Neutrophil (primary cell): Measurements from ENCODE around the gene ZBED4.

ENCODE experiments used
- H3K27ac ChIP-seq: fragments of 200-600 bp; sonication (generic); 2 replicates; pipeline ENCODE4 v1.5.1; 2016; ENCODE audit warnings: mild to moderate bottlenecking, moderate library complexity
- H3K27me3 ChIP-seq: fragments of 200-600 bp; sonication (generic); 2 replicates; pipeline ENCODE4 v1.6.0; 2016; ENCODE audit warnings: mild to moderate bottlenecking
- H3K36me3 ChIP-seq: fragments of 200-600 bp; sonication (generic); 2 replicates; pipeline ENCODE4 v1.5.1; 2017
- H3K4me1 ChIP-seq, 2 experiments: fragments of 200-600 bp in 1 of 2; sonication (generic) in 1 of 2; 1 replicate in 1 of 2; 2 replicates in 1 of 2; pipeline versions ENCODE4 v1.5.1 to v1.6.1; 2013 to 2016; ENCODE audit warnings: low read depth in 1 of 2, low read length in 1 of 2, mild to moderate bottlenecking in 1 of 2, moderate library complexity in 1 of 2; ENCODE audit not compliant: control insufficient read depth in 1 of 2, insufficient read depth in 1 of 2
- H3K4me3 ChIP-seq, 2 experiments: fragments of 200-600 bp in 1 of 2; sonication (generic) in 1 of 2; 1 replicate in 1 of 2; 2 replicates in 1 of 2; pipeline ENCODE4 v1.5.1; 2013 to 2016; ENCODE audit warnings: low read depth in 1 of 2, low read length in 1 of 2, mild to moderate bottlenecking in 1 of 2, moderate library complexity in 1 of 2
- H3K9me3 ChIP-seq: fragments of 200-600 bp; sonication (generic); 2 replicates; pipeline ENCODE4 v1.5.1; 2016
- CTCF ChIP-seq: fragments of 200-600 bp; sonication (generic); IDR thresholded peaks from 2 replicates; pipeline ENCODE4 v1.5.1; 2016; ENCODE audit warnings: antibody characterized with exemption

Gene ZBED4

GRCh38 chr22:49925525-49926128 lies 72.0 kb downstream of the ZBED4 start:
- Histone ChIP-seq H3K4me1 (peaks cover 27 to 28% of the 10 kb centered on the region in 2 experiments), H3K27ac (peak overlapping the region; percentile 79), H3K27me3 (peaks cover 11% of the 10 kb centered on the region), H3K36me3 (peaks cover 3% of the 10 kb centered on the region), H3K4me3 (peak overlapping the region; percentile 37 to 54), H3K9me3 (no peaks in the 10 kb centered on the region)
- TF ChIP-seq CTCF, result no peak

GRCh38 chr22:49926916-49927315 lies 73.3 kb downstream of the ZBED4 start:
- no peaks in the 10 kb centered on the region for H3K36me3 ChIP-seq
- peaks cover 40 to 41% of the 10 kb centered on the region in 2 experiments for H3K4me1 ChIP-seq
- H3K27ac ChIP-seq, result no peak overlapping the region
- TF ChIP-seq CTCF, result no peak
- no peaks in the 10 kb centered on the region for H3K9me3 ChIP-seq
- H3K4me3 ChIP-seq, result no peak overlapping the region
- H3K27me3 ChIP-seq, result peaks cover 11% of the 10 kb centered on the region

GRCh38 chr22:49927483-49928184 lies 74.0 kb downstream of the ZBED4 start:
- Histone ChIP-seq H3K4me3 (no peak overlapping the region), H3K9me3 (no peaks in the 10 kb centered on the region), H3K27me3 (peaks cover 11% of the 10 kb centered on the region), H3K4me1 (peaks cover 44 to 46% of the 10 kb centered on the region in 2 experiments), H3K36me3 (no peaks in the 10 kb centered on the region), H3K27ac (no peak overlapping the region)
- TF ChIP-seq CTCF, result no peak

GRCh38 chr22:49928185-49928495 lies 74.5 kb downstream of the ZBED4 start:
- Histone ChIP-seq H3K27ac (no peak overlapping the region), H3K4me1 (peaks cover 47 to 51% of the 10 kb centered on the region in 2 experiments)

GRCh38 chr22:49928555-49929210 lies 75.0 kb downstream of the ZBED4 start:
- no peak for TF ChIP-seq CTCF
- Histone ChIP-seq H3K27me3 (peaks cover 11% of the 10 kb centered on the region), H3K36me3 (no peaks in the 10 kb centered on the region), H3K27ac (no peak overlapping the region), H3K9me3 (no peaks in the 10 kb centered on the region), H3K4me1 (peaks cover 53 to 56% of the 10 kb centered on the region in 2 experiments), H3K4me3 (no peak overlapping the region)

More at GRCh38 chr22:49928185-49928495, 74.5 kb downstream of the ZBED4 start:
- Histone ChIP-seq H3K9me3 (no peaks in the 10 kb centered on the region), H3K36me3 (no peaks in the 10 kb centered on the region), H3K27me3 (peaks cover 11% of the 10 kb centered on the region), H3K4me3 (no peak overlapping the region)
- no peak for TF ChIP-seq CTCF
